Breast epithelium (tissue), 3 donors: ENCODE results near the gene BTBD3.

ENCODE experiments used
- POLR2AphosphoS5 ChIP-seq, 3 donors: sonication (generic); formaldehyde crosslinking; IDR thresholded peaks; one replicate each; pipeline ENCODE4 v1.6.1; 2017; ENCODE audit warnings: antibody characterized with exemption in 3 of 3
- TF ChIP-seq, protein P1 (sequence below), 3 donors: fragments of 450-650 bp; IDR thresholded peaks; one replicate each; pipeline ENCODE4 v1.5.1; 2016 to 2017; ENCODE audit warnings: antibody characterized with exemption in 3 of 3, mild to moderate bottlenecking in 3 of 3, moderate library complexity in 3 of 3

DNA sequence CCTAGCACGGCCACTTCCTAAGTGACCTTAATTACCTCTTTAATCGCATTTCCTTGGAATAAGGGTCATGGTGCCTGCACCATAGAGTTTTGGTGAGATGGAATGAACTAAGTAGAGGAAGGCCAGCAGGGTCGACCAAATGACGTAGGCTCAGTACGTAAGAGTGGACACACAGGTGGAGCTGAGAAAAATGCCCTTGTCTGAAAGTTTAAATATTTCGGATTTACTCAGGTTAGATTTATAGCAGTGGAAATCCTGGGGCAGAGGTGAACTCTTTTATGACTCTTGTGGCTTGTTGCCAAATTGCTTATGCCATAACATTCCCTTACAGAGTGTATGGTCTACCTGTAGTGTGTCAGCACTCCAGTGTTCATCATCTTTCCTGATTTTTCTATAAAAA, 23.6 kb upstream of the BTBD3 start:
- TF ChIP-seq, protein P1, sequence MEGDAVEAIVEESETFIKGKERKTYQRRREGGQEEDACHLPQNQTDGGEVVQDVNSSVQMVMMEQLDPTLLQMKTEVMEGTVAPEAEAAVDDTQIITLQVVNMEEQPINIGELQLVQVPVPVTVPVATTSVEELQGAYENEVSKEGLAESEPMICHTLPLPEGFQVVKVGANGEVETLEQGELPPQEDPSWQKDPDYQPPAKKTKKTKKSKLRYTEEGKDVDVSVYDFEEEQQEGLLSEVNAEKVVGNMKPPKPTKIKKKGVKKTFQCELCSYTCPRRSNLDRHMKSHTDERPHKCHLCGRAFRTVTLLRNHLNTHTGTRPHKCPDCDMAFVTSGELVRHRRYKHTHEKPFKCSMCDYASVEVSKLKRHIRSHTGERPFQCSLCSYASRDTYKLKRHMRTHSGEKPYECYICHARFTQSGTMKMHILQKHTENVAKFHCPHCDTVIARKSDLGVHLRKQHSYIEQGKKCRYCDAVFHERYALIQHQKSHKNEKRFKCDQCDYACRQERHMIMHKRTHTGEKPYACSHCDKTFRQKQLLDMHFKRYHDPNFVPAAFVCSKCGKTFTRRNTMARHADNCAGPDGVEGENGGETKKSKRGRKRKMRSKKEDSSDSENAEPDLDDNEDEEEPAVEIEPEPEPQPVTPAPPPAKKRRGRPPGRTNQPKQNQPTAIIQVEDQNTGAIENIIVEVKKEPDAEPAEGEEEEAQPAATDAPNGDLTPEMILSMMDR (IDR thresholded peaks at IDR 0.05): no peak
- TF ChIP-seq POLR2AphosphoS5 (IDR thresholded peaks at IDR 0.05): no peak
